Endothelial cell of umbilical vein (primary cell): ENCODE results near the gene INO80D. TPM values are rescaled to one million over a fixed set of nuclear protein-coding genes. Genes with fewer than 3 reads are reported as not detected.

Experiments used
- BruUV-seq: library from RNA; stranded (reverse); fragments of 400-500 nt; replicated peaks from 2 replicates; lab custom pipeline; 2021; lab: Mats Ljungman, UMichigan
- CTCF ChIA-PET: fragments of 300-600, 350-600 bp; sonication (Branson Sonifier 250); formaldehyde crosslinking; loops from one replicate; lab custom pipeline; 2021; ENCODE audit warnings: antibody characterized with exemption, inconsistent platforms; lab: Charles Lee
- POLR2A ChIA-PET: fragments of 300-600, 350-600 bp; sonication (Branson Sonifier 250); formaldehyde crosslinking; loops from one replicate; lab custom pipeline; 2021; ENCODE audit warnings: antibody characterized with exemption, inconsistent platforms; lab: Charles Lee
- DNase-seq: peaks from one replicate; pipeline ENCODE4 v3.0.0-alpha.2; 2011; ENCODE audit warnings: low read depth, low spot score
- FAIRE-seq: peaks from 2 replicates; lab custom pipeline; 2011; peaks lifted over from hg19 to GRCh38; lab: Jason Lieb, UNC
- H2AFZ ChIP-seq: 2 replicates; pipeline ENCODE4 v1.6.0; 2012; ENCODE audit warnings: low read depth, low read length, control low read depth, inconsistent platforms
- H3K27ac ChIP-seq: 2 replicates; pipeline ENCODE4 v1.5.1; 2011; ENCODE audit warnings: low read depth, mild to moderate bottlenecking, control low read depth, low read length, moderate library complexity; ENCODE audit not compliant: insufficient read depth
- H3K27me3 ChIP-seq, 2 experiments: 2 replicates each; pipeline versions ENCODE4 v1.6.0 to v1.6.1; 2011; ENCODE audit warnings: low read length in 2 of 2, mixed read lengths in 1 of 2; ENCODE audit not compliant: control insufficient read depth in 2 of 2, insufficient read depth in 2 of 2
- H3K36me3 ChIP-seq, 2 experiments: 2 replicates in 1 of 2; 3 replicates in 1 of 2; pipeline ENCODE4 v1.5.1; 2011; ENCODE audit warnings: low read length in 2 of 2, mild to moderate bottlenecking in 1 of 2, moderate library complexity in 1 of 2; ENCODE audit not compliant: control insufficient read depth in 2 of 2, insufficient read depth in 2 of 2; ENCODE audit errors: extremely low read depth in 1 of 2
- H3K4me1 ChIP-seq: 3 replicates; pipeline ENCODE4 v1.5.1; 2011; ENCODE audit warnings: mild to moderate bottlenecking, low read length; ENCODE audit not compliant: control insufficient read depth, insufficient read depth; ENCODE audit errors: extremely low read depth
- H3K4me2 ChIP-seq: 2 replicates; pipeline ENCODE4 v1.6.1; 2011; ENCODE audit warnings: low read length, control low read depth, mixed read lengths; ENCODE audit not compliant: insufficient read depth
- H3K4me3 ChIP-seq, 3 experiments: fragments of 200-600 bp in 1 of 3; sonication (generic), shearing (Covaris generic) in 1 of 3; replicated peaks in 1 of 3; 2 replicates each; pipeline ENCODE4 v1.5.1; 2011 to 2016; ENCODE audit warnings: control low read depth in 3 of 3, low read length in 3 of 3, mild to moderate bottlenecking in 2 of 3, inconsistent platforms in 1 of 3, low read depth in 1 of 3, moderate library complexity in 1 of 3; ENCODE audit not compliant: insufficient read depth in 1 of 3
- H3K79me2 ChIP-seq: 2 replicates; pipeline ENCODE4 v1.6.0; 2012; ENCODE audit warnings: low read length, inconsistent platforms; ENCODE audit not compliant: control insufficient read depth, insufficient read depth
- H3K9ac ChIP-seq: replicated peaks from 2 replicates; pipeline ENCODE3; 2011; ENCODE audit warnings: low read length, control low read depth; ENCODE audit not compliant: insufficient read depth; ENCODE audit errors: extremely low read depth
- H3K9me1 ChIP-seq: replicated peaks from 3 replicates; pipeline ENCODE4 v1.6.0; 2011; ENCODE audit warnings: mild to moderate bottlenecking, low read length; ENCODE audit not compliant: control insufficient read depth, insufficient read depth; ENCODE audit errors: extremely low read depth
- H3K9me3 ChIP-seq: replicated peaks from 2 replicates; pipeline ENCODE4 v1.5.1; 2012; ENCODE audit warnings: low read length, inconsistent platforms; ENCODE audit not compliant: control insufficient read depth, insufficient read depth
- H4K20me1 ChIP-seq: replicated peaks from 2 replicates; pipeline ENCODE3; 2011; ENCODE audit warnings: mild to moderate bottlenecking, low read length; ENCODE audit not compliant: control insufficient read depth, insufficient read depth; ENCODE audit errors: extremely low read depth
- CTCF ChIP-seq, 2 donors: IDR thresholded peaks; 1 replicate in 1 of 2; 2 replicates in 1 of 2; pipeline ENCODE4 v1.5.1; 2011; ENCODE audit warnings: low read length in 2 of 2, mild to moderate bottlenecking in 2 of 2, moderate library complexity in 2 of 2, control low read depth in 1 of 2, inconsistent platforms in 1 of 2, low read depth in 1 of 2; ENCODE audit not compliant: insufficient read depth in 1 of 2; ENCODE audit errors: extremely low read depth in 1 of 2
- EZH2 ChIP-seq: IDR thresholded peaks from 2 replicates; pipeline ENCODE4 v1.6.1; 2012; ENCODE audit warnings: borderline replicate concordance, low read depth, mild to moderate bottlenecking, moderate library complexity, low read length, inconsistent platforms; ENCODE audit not compliant: severe bottlenecking
- FOS ChIP-seq: IDR thresholded peaks from 2 replicates; pipeline ENCODE4 v1.6.1; 2011; ENCODE audit warnings: mild to moderate bottlenecking, low read length, moderate library complexity, borderline replicate concordance; ENCODE audit not compliant: insufficient read depth
- GATA2 ChIP-seq: IDR thresholded peaks from 2 replicates; pipeline ENCODE4 v1.7.0; 2011; ENCODE audit warnings: low read depth, mild to moderate bottlenecking, moderate library complexity, mixed read lengths, low read length; ENCODE audit not compliant: insufficient read length, insufficient read depth
- JUN ChIP-seq: IDR thresholded peaks from 2 replicates; pipeline ENCODE4 v1.6.1; 2011; ENCODE audit warnings: borderline replicate concordance, low read depth; ENCODE audit not compliant: insufficient read length, insufficient read depth
- MAX ChIP-seq: IDR thresholded peaks from 2 replicates; pipeline ENCODE4 v1.6.1; 2011; ENCODE audit not compliant: insufficient read depth, insufficient read length
- MYC ChIP-seq: IDR thresholded peaks from one replicate; pipeline ENCODE4 v1.6.1; 2011; ENCODE audit warnings: mild to moderate bottlenecking, low read depth, low read length
- POLR2A ChIP-seq: IDR thresholded peaks from 2 replicates; pipeline ENCODE4 v1.6.1; 2012; ENCODE audit warnings: low read depth, mild to moderate bottlenecking, control low read depth, low read length
- POLR2AphosphoS5 ChIP-seq: IDR thresholded peaks from 2 replicates; pipeline ENCODE4 v1.6.1; 2012; ENCODE audit warnings: low read depth, mild to moderate bottlenecking, control low read depth, low read length, moderate library complexity; ENCODE audit not compliant: insufficient read depth
- dilution Hi-C: fragments of 300-500 bp; cut with MboI; formaldehyde crosslinking; loops from one replicate; pipeline ENCODE4 v1.15.0; 2019; ENCODE audit warnings: low sequenced_read_pairs; ENCODE audit not compliant: extremely low pct_ligation_motif_present
- intact Hi-C: fragments of 100-400 bp; cut with micrococcal nuclease; formaldehyde crosslinking; loops from one replicate; pipeline ENCODE4 v1.10.0; 2022
- polyA plus RNA-seq, 4 experiments: library from polyadenylated mRNA; depleted of rRNA in 3 of 4; stranded (reverse) in 3 of 4; unstranded in 1 of 4; fragments of >200 nt; gene quantifications; 2 replicates each; pipeline versions ENCODE4 v1.2.1 to v1.2.3, GENCODE V29; 2011 to 2012; ENCODE audit warnings: missing spikeins in 1 of 4
- total RNA-seq: library from RNA; stranded (reverse); gene quantifications from 2 replicates; pipeline ENCODE4 v1.2.3, GENCODE V29; 2021

INO80D gene
- total and polyA plus RNA-seq, 2 donors (not counting 3 experiments of a cell fraction or from before 2014, with no cell fraction given): 2.9 to 20.3 TPM

GRCh38 chr2:206112846-206113547, 27.0 kb upstream of the INO80D start:
- H3K4me2 ChIP-seq: no peak overlapping the region
- dilution Hi-C loops: no loop called here
- DNase-seq (no peak), FAIRE-seq (no peak)
- H4K20me1 ChIP-seq: no peaks in the 10 kb centered on the region
- H3K4me1 ChIP-seq: no peaks in the 10 kb centered on the region
- intact Hi-C loops: no loop called here
- H3K36me3 ChIP-seq: no peaks in the 10 kb centered on the region
- BruUV-seq: no TSS peak
- H2AFZ ChIP-seq: no peak overlapping the region
- H3K27me3 ChIP-seq: no peaks in the 10 kb centered on the region
- no peak for TF ChIP-seq MYC
- no peak for TF ChIP-seq JUN
- TF ChIP-seq FOS: no peak
- no peak for TF ChIP-seq CTCF (IDR thresholded peaks at IDR 0.05; ENCODE audit: extremely low read depth in 1 of 2, insufficient read depth in 1 of 2, low read depth in 1 of 2, low read length in 2 of 2)
- no peak for TF ChIP-seq MAX
- no peak for TF ChIP-seq POLR2AphosphoS5
- TF ChIP-seq POLR2A: no peak
- TF ChIP-seq GATA2: no peak
- TF ChIP-seq EZH2: no peak
- H3K9me3 ChIP-seq: no peaks in the 10 kb centered on the region
- POLR2A ChIA-PET: no interaction called here
- H3K9ac ChIP-seq: no peak overlapping the region
- no peak overlapping the region for H3K27ac ChIP-seq
- H3K4me3 ChIP-seq: no peak overlapping the region
- CTCF ChIA-PET: interaction anchor here (1.1 kb wide), 1 partner anchor 16 kb away, joined by 7 read pairs; no protein-coding TSS in a partner anchor
- no peaks in the 10 kb centered on the region for H3K9me1 ChIP-seq
- no peaks in the 10 kb centered on the region for H3K79me2 ChIP-seq
